H1 (cell line): Measurements from ENCODE around the gene APEX2. TPM values are rescaled to one million over a fixed set of nuclear protein-coding genes. Genes with fewer than 3 reads are reported as not detected.

ENCODE experiments used
- CTCF ChIA-PET: fragments of 300-600 bp; sonication (Branson Sonifier 250); formaldehyde crosslinking; loops from one replicate; lab custom pipeline; 2021; ENCODE audit not compliant: partially characterized antibody; lab: Charles Lee
- POLR2A ChIA-PET: fragments of 300-600 bp; sonication (Branson Sonifier 250); formaldehyde crosslinking; loops from one replicate; lab custom pipeline; 2021; ENCODE audit warnings: inconsistent platforms; ENCODE audit not compliant: partially characterized antibody; lab: Charles Lee
- DNase-seq, 2 experiments: peaks; one replicate each; pipeline versions ENCODE4 v3.0.0 to v3.0.0-alpha.2; 2010 to 2022; ENCODE audit warnings: low spot score in 2 of 2, low read depth in 1 of 2, mixed read lengths in 1 of 2
- FAIRE-seq: peaks from 2 replicates; lab custom pipeline; 2011; peaks lifted over from hg19 to GRCh38; lab: Jason Lieb, UNC
- H2AFZ ChIP-seq: 2 replicates; pipeline ENCODE4 v1.8.1; 2012; ENCODE audit warnings: low read length, inconsistent platforms
- H2AK5ac ChIP-seq: 2 replicates; pipeline ENCODE4 v1.6.1; 2013; ENCODE audit warnings: low read depth, low read length
- H2BK120ac ChIP-seq: replicated peaks from 2 replicates; pipeline ENCODE3; 2013; ENCODE audit warnings: low read depth, low read length, inconsistent platforms
- H2BK12ac ChIP-seq: 2 replicates; pipeline ENCODE4 v1.6.1; 2013; ENCODE audit warnings: low read depth, low read length
- H2BK15ac ChIP-seq: 2 replicates; pipeline ENCODE4 v1.6.1; 2013; ENCODE audit warnings: low read length
- H2BK20ac ChIP-seq: 2 replicates; pipeline ENCODE4 v1.6.1; 2013; ENCODE audit warnings: low read length
- H2BK5ac ChIP-seq: 2 replicates; pipeline ENCODE4 v1.6.1; 2013; ENCODE audit warnings: low read depth, low read length
- H3K14ac ChIP-seq: 2 replicates; pipeline ENCODE4 v1.6.1; 2013; ENCODE audit warnings: inconsistent platforms; ENCODE audit not compliant: insufficient read length
- H3K18ac ChIP-seq: 2 replicates; pipeline ENCODE4 v1.6.1; 2013; ENCODE audit warnings: low read length; ENCODE audit errors: extremely low read depth
- H3K23ac ChIP-seq: 2 replicates; pipeline ENCODE4 v1.6.1; 2013; ENCODE audit warnings: inconsistent platforms; ENCODE audit not compliant: insufficient read length
- H3K23me2 ChIP-seq: 2 replicates; pipeline ENCODE4 v1.6.1; 2013; ENCODE audit warnings: low read depth, low read length
- H3K27ac ChIP-seq: 2 replicates; pipeline ENCODE4 v1.6.1; 2011; ENCODE audit warnings: low read depth, low read length, inconsistent platforms
- H3K27me3 ChIP-seq, 4 experiments: replicated peaks in 1 of 4; 1 replicate in 1 of 4; 2 replicates in 3 of 4; pipeline versions ENCODE4 v1.6.1 to v1.8.1; 2011 to 2013; ENCODE audit warnings: low read length in 3 of 4, mild to moderate bottlenecking in 3 of 4, inconsistent platforms in 2 of 4, mixed read lengths in 2 of 4, moderate library complexity in 1 of 4; ENCODE audit not compliant: control insufficient read depth in 3 of 4, insufficient read depth in 3 of 4; ENCODE audit errors: extremely low read depth in 1 of 4
- H3K36me3 ChIP-seq, 4 experiments: 2 replicates each; pipeline versions ENCODE4 v1.6.1 to v1.8.1; 2011 to 2013; ENCODE audit warnings: mild to moderate bottlenecking in 4 of 4, low read length in 3 of 4, moderate library complexity in 2 of 4, control low read depth in 1 of 4, inconsistent platforms in 1 of 4; ENCODE audit not compliant: insufficient read depth in 4 of 4, control insufficient read depth in 2 of 4
- H3K4ac ChIP-seq: replicated peaks from 2 replicates; pipeline ENCODE3; 2013; ENCODE audit warnings: low read length, low read depth, mixed read lengths, inconsistent platforms; ENCODE audit not compliant: insufficient read length
- H3K4me1 ChIP-seq, 4 experiments: replicated peaks in 1 of 4; 1 replicate in 1 of 4; 2 replicates in 3 of 4; pipeline versions ENCODE4 v1.6.1 to v1.8.1; 2011 to 2013; ENCODE audit warnings: low read length in 3 of 4, inconsistent platforms in 2 of 4, mixed read lengths in 1 of 4; ENCODE audit not compliant: insufficient read depth in 4 of 4, control insufficient read depth in 3 of 4
- H3K4me2 ChIP-seq, 2 experiments: 2 replicates each; pipeline versions ENCODE4 v1.6.1 to v1.8.1; 2011 to 2013; ENCODE audit warnings: low read depth in 2 of 2, low read length in 2 of 2, control low read depth in 1 of 2, inconsistent platforms in 1 of 2, mild to moderate bottlenecking in 1 of 2; ENCODE audit not compliant: insufficient read depth in 1 of 2
- H3K4me3 ChIP-seq, 4 experiments: fragments of 200-600, 300-600 bp in 1 of 4; sonication (generic), shearing (Covaris generic), sonication (Bioruptor Twin) in 1 of 4; 2 replicates each; pipeline versions ENCODE4 v1.5.1 to v1.8.1; 2011 to 2016; ENCODE audit warnings: low read length in 4 of 4, low read depth in 3 of 4, control low read depth in 2 of 4, inconsistent platforms in 2 of 4, mild to moderate bottlenecking in 2 of 4, mixed read lengths in 1 of 4, moderate library complexity in 1 of 4; ENCODE audit not compliant: insufficient read depth in 2 of 4; ENCODE audit errors: extremely low read depth in 1 of 4
- H3K56ac ChIP-seq: replicated peaks from 2 replicates; pipeline ENCODE3; 2013; ENCODE audit warnings: low read depth, mild to moderate bottlenecking, mixed read lengths, low read length, inconsistent platforms; ENCODE audit not compliant: insufficient read length
- H3K79me1 ChIP-seq: 2 replicates; pipeline ENCODE4 v1.6.1; 2013; ENCODE audit warnings: low read depth, low read length, control low read depth
- H3K79me2 ChIP-seq, 2 experiments: 2 replicates each; pipeline versions ENCODE4 v1.6.1 to v1.8.1; 2012 to 2013; ENCODE audit warnings: low read length in 2 of 2, mild to moderate bottlenecking in 2 of 2, inconsistent platforms in 1 of 2; ENCODE audit not compliant: insufficient read depth in 2 of 2, control insufficient read depth in 1 of 2
- H3K9ac ChIP-seq, 4 experiments: replicated peaks in 1 of 4; 1 replicate in 1 of 4; 2 replicates in 3 of 4; pipeline versions ENCODE4 v1.6.1 to v1.8.1; 2011 to 2013; ENCODE audit warnings: low read depth in 3 of 4, low read length in 3 of 4, control low read depth in 2 of 4, mild to moderate bottlenecking in 2 of 4, moderate library complexity in 2 of 4, inconsistent platforms in 1 of 4; ENCODE audit errors: extremely low read depth in 1 of 4
- H3K9me3 ChIP-seq, 2 experiments: 2 replicates each; pipeline versions ENCODE4 v1.6.1 to v1.8.1; 2012 to 2013; ENCODE audit warnings: mild to moderate bottlenecking in 2 of 2, moderate library complexity in 2 of 2, control low read depth in 1 of 2, inconsistent platforms in 1 of 2, low read depth in 1 of 2, low read length in 1 of 2, mixed read lengths in 1 of 2; ENCODE audit not compliant: insufficient read depth in 2 of 2
- H4K20me1 ChIP-seq, 2 experiments: replicated peaks in 1 of 2; 2 replicates each; pipeline versions ENCODE3 to v1.8.1; 2011 to 2013; ENCODE audit warnings: inconsistent platforms in 2 of 2, low read length in 2 of 2, mild to moderate bottlenecking in 1 of 2; ENCODE audit not compliant: insufficient read depth in 2 of 2, control insufficient read depth in 1 of 2
- H4K5ac ChIP-seq: 2 replicates; pipeline ENCODE4 v1.6.1; 2013; ENCODE audit warnings: low read length, low read depth, mixed read lengths, inconsistent platforms; ENCODE audit not compliant: insufficient read length
- H4K8ac ChIP-seq: 2 replicates; pipeline ENCODE4 v1.8.0; 2013; ENCODE audit warnings: mild to moderate bottlenecking, moderate library complexity, low read length, inconsistent platforms; ENCODE audit not compliant: insufficient read depth; ENCODE audit errors: extremely low read depth
- H4K91ac ChIP-seq: replicated peaks from 2 replicates; pipeline ENCODE3; 2013; ENCODE audit warnings: low read length, mixed read lengths, inconsistent platforms; ENCODE audit not compliant: insufficient read length
- ATF3 ChIP-seq: IDR thresholded peaks from 2 replicates; pipeline ENCODE4 v1.6.1; 2011; ENCODE audit warnings: low read depth, mild to moderate bottlenecking, low read length; ENCODE audit not compliant: insufficient read depth
- CEBPB ChIP-seq: IDR thresholded peaks from 2 replicates; pipeline ENCODE4 v1.6.1; 2012; ENCODE audit warnings: low read depth, low read length
- CHD1 ChIP-seq: IDR thresholded peaks from 2 replicates; pipeline ENCODE4 v1.6.1; 2012; ENCODE audit warnings: low read depth, low read length, improper control_type of control experiment
- CHD2 ChIP-seq: IDR thresholded peaks from 2 replicates; pipeline ENCODE4 v1.6.1; 2012; ENCODE audit warnings: low read length, improper control_type of control experiment
- EP300 ChIP-seq, 2 experiments: IDR thresholded peaks; 1 replicate in 1 of 2; 2 replicates in 1 of 2; pipeline ENCODE4 v1.6.1; 2011 to 2012; ENCODE audit warnings: low read depth in 2 of 2, low read length in 2 of 2, mild to moderate bottlenecking in 2 of 2, borderline replicate concordance in 1 of 2, inconsistent platforms in 1 of 2, moderate library complexity in 1 of 2
- HDAC2 ChIP-seq, 2 experiments: fragments of 300-600 bp in 1 of 2; sonication (generic) in 1 of 2; IDR thresholded peaks; 2 replicates each; pipeline ENCODE4 v1.6.1; 2011 to 2012; ENCODE audit warnings: low read depth in 2 of 2, low read length in 2 of 2, mild to moderate bottlenecking in 2 of 2, moderate library complexity in 2 of 2, borderline replicate concordance in 1 of 2, inconsistent platforms in 1 of 2
- POU5F1 ChIP-seq: IDR thresholded peaks from 2 replicates; pipeline ENCODE4 v1.6.1; 2011; ENCODE audit warnings: low read depth, mild to moderate bottlenecking, low read length, moderate library complexity
- RBBP5 ChIP-seq: IDR thresholded peaks from 2 replicates; pipeline ENCODE4 v1.7.1; 2012; ENCODE audit warnings: low read depth, mild to moderate bottlenecking, inconsistent platforms, low read length, moderate library complexity, borderline replicate concordance
- RNF2 ChIP-seq: fragments of 200-900, 300-1000 bp; sonication (generic); IDR thresholded peaks from 2 replicates; pipeline ENCODE4 v1.7.1; 2016; ENCODE audit warnings: borderline replicate concordance, low read depth, mild to moderate bottlenecking, antibody characterized with exemption, low read length; ENCODE audit not compliant: poor library complexity, severe bottlenecking; ENCODE audit errors: missing control alignments
- SIN3A ChIP-seq, 2 experiments: IDR thresholded peaks in 1 of 2; conservative IDR thresholded peaks in 1 of 2; 2 replicates each; pipeline ENCODE4 v1.6.1; 2011 to 2012; ENCODE audit warnings: low read length in 2 of 2, improper control_type of control experiment in 1 of 2, low read depth in 1 of 2, mild to moderate bottlenecking in 1 of 2
- SUZ12 ChIP-seq: fragments of 200-600 bp; sonication (generic); IDR thresholded peaks from 2 replicates; pipeline ENCODE4 v1.6.1; 2012; ENCODE audit warnings: mild to moderate bottlenecking, inconsistent platforms, low read length, moderate library complexity, mixed read lengths
- TAF1 ChIP-seq: IDR thresholded peaks from 2 replicates; pipeline ENCODE4 v1.6.1; 2011; ENCODE audit warnings: mild to moderate bottlenecking, low read depth, low read length
- TCF12 ChIP-seq: IDR thresholded peaks from 2 replicates; pipeline ENCODE4 v1.6.1; 2011; ENCODE audit warnings: low read depth, mild to moderate bottlenecking, low read length
- WGBS, 2 experiments: shearing (Covaris generic) in 1 of 2; methylation state at CpG; one replicate each; pipeline versions ENCODE4 v1.1.6 to v1.1.7; 2013 to 2015; ENCODE audit warnings: low lambda C conversion rate in 2 of 2, mixed read lengths in 2 of 2, inconsistent platforms in 1 of 2, low coverage in 1 of 2, missing lambda C conversion rate in 1 of 2; ENCODE audit not compliant: insufficient replicate concordance in 2 of 2, insufficient coverage in 1 of 2, insufficient read length in 1 of 2; ENCODE audit errors: extremely low coverage in 1 of 2, missing lambda C conversion rate in 1 of 2; 5-methylcytosine and 5-hydroxymethylcytosine counted together
- polyA plus RNA-seq, 7 experiments: library from polyadenylated mRNA; depleted of rRNA in 3 of 7; stranded (reverse) in 5 of 7; unstranded in 2 of 7; fragments of >200 nt in 5 of 7; fragments of 200-250 nt in 2 of 7; gene quantifications; 1 replicate in 5 of 7; 2 replicates in 1 of 7; 4 replicates in 1 of 7; pipeline versions ENCODE4 v1.2.1 to v1.2.3, GENCODE V29; 2011 to 2013; ENCODE audit warnings: missing spikeins in 2 of 7, mixed read lengths in 2 of 7
- total RNA-seq: library from RNA; stranded (reverse); fragmentation: NEBNext Ultra II Directional; extraction: Animal tissue kit (Norgen Biotek cat#: 25700); gene quantifications from 2 replicates; pipeline ENCODE4 v1.2.1, GENCODE V29; 2021

APEX2 gene
- total and polyA plus RNA-seq, 2 of the 8 experiments (the other 6 are each of a cell fraction or from before 2014, with no cell fraction given): 18.9 to 36.4 TPM

GRCh38 chrX:54961750-54962149, 38.4 kb upstream of the APEX2 start:
- Histone ChIP-seq H3K56ac (no peak overlapping the region), H3K9me3 (peaks cover 0 to 4% of the 10 kb centered on the region in 2 experiments; a peak in 1 of 4 replicates), H2BK5ac (no peak overlapping the region), H3K4ac (no peak overlapping the region), H2BK15ac (no peak overlapping the region), H3K23ac (no peak overlapping the region), H2BK12ac (no peak overlapping the region), H3K27ac (no peak overlapping the region), H4K5ac (no peak overlapping the region), H3K23me2 (no peaks in the 10 kb centered on the region), H3K9ac (no peak overlapping the region), H3K36me3 (no peaks in the 10 kb centered on the region), H2BK20ac (no peak overlapping the region), H4K91ac (no peak overlapping the region), H4K8ac (no peak overlapping the region), H2AFZ (no peak overlapping the region), H4K20me1 (no peaks in the 10 kb centered on the region), H3K79me2 (no peaks in the 10 kb centered on the region), H3K27me3 (no peaks in the 10 kb centered on the region; a peak in 1 of 7 replicates), H3K4me2 (no peak overlapping the region), H3K18ac (no peak overlapping the region), H3K14ac (no peak overlapping the region), H2BK120ac (no peak overlapping the region), H3K79me1 (no peaks in the 10 kb centered on the region), H3K4me3 (no peak overlapping the region), H2AK5ac (no peak overlapping the region), H3K4me1 (no peaks in the 10 kb centered on the region)
- WGBS, 2 experiments: 43% methylated on average over 1 of the region's 1 CpG; no CpG with 5 or more reads in 1 of the 2 experiments
- ChIA-PET POLR2A (no interaction called here), CTCF (interaction anchor here (1.1 kb wide), 1 partner anchor 49 kb away, joined by 3 read pairs; no protein-coding TSS in a partner anchor)
- FAIRE-seq (no peak), DNase-seq (no peak)
- TF ChIP-seq EP300 (IDR thresholded peaks at IDR 0.05; ENCODE audit: borderline replicate concordance in 1 of 2, low read depth in 2 of 2, low read length in 2 of 2) (no peak), RBBP5 (no peak), TAF1 (no peak), SUZ12 (no peak), POU5F1 (no peak), RNF2 (no peak), HDAC2 (IDR thresholded peaks at IDR 0.05; ENCODE audit: borderline replicate concordance in 1 of 2, low read depth in 2 of 2, low read length in 2 of 2) (no peak), TCF12 (no peak), CHD2 (no peak), ATF3 (no peak), CEBPB (no peak), CHD1 (no peak), SIN3A (conservative IDR thresholded peaks at IDR 0.05 in 1 of 2, IDR thresholded peaks at IDR 0.05 in 1 of 2; ENCODE audit: low read depth in 1 of 2, low read length in 2 of 2) (no peak)
